ENCODE results near the gene WWOX. TPM values are rescaled to one million over a fixed set of nuclear protein-coding genes. Genes with fewer than 3 reads are reported as not detected.

WWOX gene
- total and polyA plus RNA-seq, 10 donors = 5.9 to 90.3 (median 26.4) TPM

- Histone ChIP-seq H3K27me3 (replicated peaks in 1 of 7) (no peaks in the 10 kb centered on the region), H3K9me3 (no peaks in the 10 kb centered on the region), H3K27ac (no peak overlapping the region), H3K4me1 (no peaks in the 10 kb centered on the region), H3K36me3 (no peaks in the 10 kb centered on the region), H3K4me3 (no peak overlapping the region)
- TF ChIP-seq POLR2AphosphoS5 (IDR thresholded peaks at IDR 0.05) = no peak
- no peak for TF ChIP-seq POLR2A (IDR thresholded peaks at IDR 0.05)
- no peak for TF ChIP-seq CTCF (IDR thresholded peaks at IDR 0.05 in 8 of 11, conservative IDR thresholded peaks at IDR 0.05 in 3 of 11)
- DNase-seq = no peak
- 87 to 94% (median 90%) methylated on average over 10 of the region's 10 CpGs for WGBS, 5 donors
- intact Hi-C loops (cut with DNase I; ENCODE audit: low total_unique reads) = no loop called here
These were observed 714.3 kb downstream of the WWOX start for GRCh38 chr16:78813661-78814311.

GRCh38 chr16:78815713-78816112 is 716.3 kb downstream of the WWOX start:
- H3K9me3 ChIP-seq = no peaks in the 10 kb centered on the region
- H3K36me3 ChIP-seq = no peaks in the 10 kb centered on the region
- TF ChIP-seq POLR2A (IDR thresholded peaks at IDR 0.05) (no peak), POLR2AphosphoS5 (IDR thresholded peaks at IDR 0.05) (no peak), CTCF (IDR thresholded peaks at IDR 0.05 in 8 of 11, conservative IDR thresholded peaks at IDR 0.05 in 3 of 11) (no peak)
- no peak overlapping the region for H3K4me3 ChIP-seq
- 40 to 83% (median 67%) methylated on average over 2 of the region's 2 CpGs for WGBS, 5 donors
- no peaks in the 10 kb centered on the region for H3K4me1 ChIP-seq
- no peak overlapping the region for H3K27ac ChIP-seq
- intact Hi-C loops (cut with DNase I; ENCODE audit: low total_unique reads) = no loop called here
- H3K27me3 ChIP-seq (replicated peaks in 1 of 7) = no peaks in the 10 kb centered on the region
- DNase-seq = no peak

GRCh38 chr16:78816499-78817195 is 717.2 kb downstream of the WWOX start:
- intact Hi-C loops (cut with DNase I; ENCODE audit: low total_unique reads) = no loop called here
- Histone ChIP-seq H3K27ac (no peak overlapping the region), H3K27me3 (replicated peaks in 1 of 7) (no peaks in the 10 kb centered on the region), H3K36me3 (no peaks in the 10 kb centered on the region), H3K4me3 (no peak overlapping the region), H3K4me1 (no peaks in the 10 kb centered on the region), H3K9me3 (no peaks in the 10 kb centered on the region)
- 55 to 74% (median 71%) methylated on average over 2 of the region's 2 CpGs for WGBS, 5 donors
- DNase-seq = no peak
- TF ChIP-seq POLR2AphosphoS5 (IDR thresholded peaks at IDR 0.05) (no peak), POLR2A (IDR thresholded peaks at IDR 0.05) (no peak), CTCF (IDR thresholded peaks at IDR 0.05 in 8 of 11, conservative IDR thresholded peaks at IDR 0.05 in 3 of 11) (no peak)

GRCh38 chr16:78817200-78817739 is 717.8 kb downstream of the WWOX start:
- WGBS, 5 donors = 73 to 93% (median 84%) methylated on average over 6 of the region's 6 CpGs
- no peak overlapping the region for H3K27ac ChIP-seq
- H3K4me3 ChIP-seq = no peak overlapping the region
- intact Hi-C loops (cut with DNase I; ENCODE audit: low total_unique reads) = no loop called here
- H3K27me3 ChIP-seq (replicated peaks in 1 of 7) = no peaks in the 10 kb centered on the region
- H3K4me1 ChIP-seq = no peaks in the 10 kb centered on the region
- no peak for DNase-seq
- no peaks in the 10 kb centered on the region for H3K36me3 ChIP-seq
- H3K9me3 ChIP-seq = no peaks in the 10 kb centered on the region
- TF ChIP-seq POLR2A (IDR thresholded peaks at IDR 0.05) (no peak), POLR2AphosphoS5 (IDR thresholded peaks at IDR 0.05) (no peak), CTCF (IDR thresholded peaks at IDR 0.05 in 8 of 11, conservative IDR thresholded peaks at IDR 0.05 in 3 of 11) (no peak)
